Muscle layer of duodenum (tissue), 2 donors: ENCODE measurements around the gene ALKBH2.

Experiments used
- H3K27ac ChIP-seq: one replicate; pipeline ENCODE4 v1.7.0; 2013; ENCODE audit warnings: mild to moderate bottlenecking, low read length
- H3K27me3 ChIP-seq: one replicate; pipeline ENCODE4 v1.7.0; 2013; ENCODE audit warnings: low read depth, mild to moderate bottlenecking, control low read depth, low read length
- H3K36me3 ChIP-seq, 2 donors: one replicate each; pipeline ENCODE4 v1.7.0; 2013; ENCODE audit warnings: low read length in 2 of 2, control low read depth in 1 of 2, mild to moderate bottlenecking in 1 of 2; ENCODE audit not compliant: insufficient read depth in 2 of 2, control insufficient read depth in 1 of 2
- H3K4me1 ChIP-seq, 2 donors: one replicate each; pipeline ENCODE4 v1.7.0; 2013; ENCODE audit warnings: low read length in 2 of 2, mild to moderate bottlenecking in 2 of 2, control low read depth in 1 of 2, moderate library complexity in 1 of 2; ENCODE audit not compliant: insufficient read depth in 2 of 2, control insufficient read depth in 1 of 2
- H3K4me3 ChIP-seq, 2 donors: one replicate each; pipeline ENCODE4 v1.7.0; 2013; ENCODE audit warnings: low read length in 2 of 2, low read depth in 1 of 2, mild to moderate bottlenecking in 1 of 2
- H3K9me3 ChIP-seq, 2 donors: one replicate each; pipeline ENCODE4 v1.7.0; 2013; ENCODE audit warnings: low read length in 2 of 2, control low read depth in 1 of 2, mild to moderate bottlenecking in 1 of 2; ENCODE audit not compliant: control insufficient read depth in 1 of 2
- donor health status: healthy.

ALKBH2 gene

DNA sequence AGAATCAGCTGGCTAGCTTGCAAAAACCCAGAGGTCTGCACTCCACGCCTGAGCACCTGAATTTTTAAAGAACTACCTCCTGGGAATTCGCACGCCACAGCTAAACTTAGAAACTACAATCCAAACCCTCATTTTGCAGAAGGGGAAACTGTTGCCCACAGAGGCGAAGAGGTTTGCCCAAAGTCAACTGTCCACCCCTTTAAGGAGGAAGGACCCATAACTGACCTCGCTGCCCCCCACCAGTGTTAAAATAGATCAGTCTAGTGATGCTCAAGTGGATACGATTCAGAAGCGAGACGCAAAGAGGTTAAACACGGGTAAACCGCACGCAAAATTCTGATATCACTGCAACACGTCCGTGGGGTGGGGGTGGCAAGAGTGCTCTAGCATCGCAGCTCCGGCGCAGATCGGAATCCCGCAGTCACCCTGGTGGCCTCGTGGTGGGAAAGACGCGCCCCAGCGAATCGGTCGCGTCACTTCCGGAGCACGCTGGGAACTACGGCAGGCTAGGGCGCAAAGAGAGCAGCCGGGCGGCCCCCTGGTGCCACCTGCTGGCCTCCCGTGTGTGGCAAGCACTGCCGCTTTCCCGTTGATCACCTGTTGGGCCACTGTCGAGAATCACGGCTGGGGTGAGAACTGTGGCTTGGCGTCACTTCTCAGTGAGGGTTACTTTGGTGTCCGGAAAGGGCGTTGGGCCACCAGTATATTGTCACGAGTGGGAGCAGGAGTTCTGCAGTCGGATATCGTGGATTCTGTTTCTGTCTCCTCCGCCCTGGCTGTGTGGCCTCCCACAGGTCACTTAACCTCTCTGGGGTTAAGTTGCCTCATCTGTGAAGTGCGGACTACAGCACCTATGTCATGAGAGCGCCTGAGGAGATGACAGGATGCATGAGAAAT lies at the start of gene ALKBH2:
Gene ALKBH2 (minus strand): TSS at position 451 of the 897 bp plus-strand sequence. CDS start 686 bp downstream, outside the sequence.
- Histone ChIP-seq H3K27me3 (no peaks in the 10 kb centered on the region), H3K4me3 (peak within 1 kb of the TSS; percentile 74 to 95), H3K27ac (peak within 1 kb of the TSS; percentile 87), H3K4me1 (peaks cover 12 to 23% of the 10 kb centered on the region in 2 donors), H3K36me3 (peaks cover under 1 to 23% of the 10 kb centered on the region in 2 donors), H3K9me3 (no peaks in the 10 kb centered on the region)

DNA sequence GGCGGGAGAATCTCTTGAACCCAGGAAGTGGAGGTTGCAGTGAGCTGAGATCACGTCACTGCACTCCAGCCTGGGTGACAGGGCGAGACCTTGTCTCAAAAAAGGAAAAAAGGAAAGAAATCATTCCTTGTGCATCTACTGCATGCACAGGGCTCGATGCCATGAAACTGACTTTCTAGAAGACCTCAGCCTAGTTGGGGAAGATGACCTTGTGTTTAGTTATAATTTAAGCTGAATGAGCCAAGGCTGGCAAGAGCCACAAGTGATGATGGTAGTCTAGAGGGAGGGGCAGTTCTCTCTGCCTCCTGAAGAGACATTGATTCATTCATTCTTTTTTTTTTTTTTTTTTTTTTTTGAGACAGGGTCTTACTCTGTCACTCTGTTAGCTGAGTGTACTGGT lies 47.3 kb upstream of the ALKBH2 start:
- Histone ChIP-seq H3K27ac (no peak overlapping the region), H3K27me3 (no peaks in the 10 kb centered on the region), H3K36me3 (peaks cover 0 to 6% of the 10 kb centered on the region in 2 donors), H3K9me3 (no peaks in the 10 kb centered on the region), H3K4me1 (peaks cover 6 to 10% of the 10 kb centered on the region in 2 donors), H3K4me3 (no peak overlapping the region)

DNA sequence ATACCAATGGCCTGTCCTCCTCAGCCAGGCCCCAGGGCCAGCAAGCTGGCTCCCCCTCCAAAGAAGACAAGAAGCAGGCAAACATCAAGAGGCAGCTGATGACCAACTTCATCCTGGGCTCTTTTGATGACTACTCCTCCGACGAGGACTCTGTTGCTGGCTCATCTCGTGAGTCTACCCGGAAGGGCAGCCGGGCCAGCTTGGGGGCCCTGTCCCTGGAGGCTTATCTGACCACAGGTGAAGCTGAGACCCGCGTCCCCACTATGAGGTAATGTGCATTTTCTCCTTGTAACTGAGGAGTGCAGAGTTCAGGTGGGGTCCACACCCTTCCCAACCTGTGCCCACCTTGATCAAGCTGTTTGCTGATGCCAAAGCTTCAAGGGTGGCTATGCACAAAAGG lies 46.5 kb upstream of the ALKBH2 start:
- no peak overlapping the region for H3K27ac ChIP-seq
- H3K36me3 ChIP-seq = peaks cover 0 to 6% of the 10 kb centered on the region in 2 donors
- no peak overlapping the region for H3K4me3 ChIP-seq
- H3K27me3 ChIP-seq = no peaks in the 10 kb centered on the region
- H3K9me3 ChIP-seq = no peaks in the 10 kb centered on the region
- H3K4me1 ChIP-seq = peaks cover 6 to 8% of the 10 kb centered on the region in 2 donors

DNA sequence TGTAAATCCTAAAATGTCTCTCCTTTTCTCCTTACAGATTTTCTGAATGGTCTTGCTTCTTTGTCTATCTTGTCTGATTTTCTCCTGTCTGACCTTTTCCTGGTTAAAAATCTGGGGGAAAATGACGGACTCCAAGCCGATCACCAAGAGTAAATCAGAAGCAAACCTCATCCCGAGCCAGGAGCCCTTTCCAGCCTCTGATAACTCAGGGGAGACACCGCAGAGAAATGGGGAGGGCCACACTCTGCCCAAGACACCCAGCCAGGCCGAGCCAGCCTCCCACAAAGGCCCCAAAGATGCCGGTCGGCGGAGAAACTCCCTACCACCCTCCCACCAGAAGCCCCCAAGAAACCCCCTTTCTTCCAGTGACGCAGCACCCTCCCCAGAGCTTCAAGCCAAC lies 46.1 kb upstream of the ALKBH2 start:
- H3K4me3 ChIP-seq = no peak overlapping the region

DNA sequence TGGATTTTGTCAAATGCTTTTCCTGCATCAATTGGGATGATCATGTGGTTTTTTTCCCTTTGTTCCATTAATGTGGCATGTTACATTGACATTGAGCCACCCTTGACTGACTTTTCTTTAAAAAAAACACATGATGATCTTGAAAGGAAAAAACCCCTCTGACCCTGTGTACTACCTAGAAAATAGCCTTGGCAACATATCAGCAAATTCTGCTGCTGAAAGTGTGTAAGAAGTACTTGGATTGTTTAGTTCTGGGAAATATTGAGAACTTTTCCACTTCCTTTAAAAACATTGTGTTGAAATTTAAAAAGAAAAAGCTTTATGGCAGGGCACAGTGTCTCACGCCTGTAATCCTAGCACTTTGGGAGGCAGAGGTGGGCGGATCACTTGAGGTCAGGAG lies 43.8 kb upstream of the ALKBH2 start:
- H3K9me3 ChIP-seq = no peaks in the 10 kb centered on the region
- H3K4me3 ChIP-seq = no peak overlapping the region
- H3K4me1 ChIP-seq = peaks cover 0 to 14% of the 10 kb centered on the region in 2 donors
- H3K27ac ChIP-seq = no peak overlapping the region
- no peaks in the 10 kb centered on the region for H3K27me3 ChIP-seq
- peaks cover 0 to 6% of the 10 kb centered on the region in 2 donors for H3K36me3 ChIP-seq

More for the DNA sequence above, 46.1 kb upstream of the ALKBH2 start:
- Histone ChIP-seq H3K9me3 (no peaks in the 10 kb centered on the region), H3K27ac (no peak overlapping the region), H3K4me1 (peaks cover 5 to 12% of the 10 kb centered on the region in 2 donors), H3K36me3 (peaks cover 0 to 6% of the 10 kb centered on the region in 2 donors), H3K27me3 (no peaks in the 10 kb centered on the region)

DNA sequence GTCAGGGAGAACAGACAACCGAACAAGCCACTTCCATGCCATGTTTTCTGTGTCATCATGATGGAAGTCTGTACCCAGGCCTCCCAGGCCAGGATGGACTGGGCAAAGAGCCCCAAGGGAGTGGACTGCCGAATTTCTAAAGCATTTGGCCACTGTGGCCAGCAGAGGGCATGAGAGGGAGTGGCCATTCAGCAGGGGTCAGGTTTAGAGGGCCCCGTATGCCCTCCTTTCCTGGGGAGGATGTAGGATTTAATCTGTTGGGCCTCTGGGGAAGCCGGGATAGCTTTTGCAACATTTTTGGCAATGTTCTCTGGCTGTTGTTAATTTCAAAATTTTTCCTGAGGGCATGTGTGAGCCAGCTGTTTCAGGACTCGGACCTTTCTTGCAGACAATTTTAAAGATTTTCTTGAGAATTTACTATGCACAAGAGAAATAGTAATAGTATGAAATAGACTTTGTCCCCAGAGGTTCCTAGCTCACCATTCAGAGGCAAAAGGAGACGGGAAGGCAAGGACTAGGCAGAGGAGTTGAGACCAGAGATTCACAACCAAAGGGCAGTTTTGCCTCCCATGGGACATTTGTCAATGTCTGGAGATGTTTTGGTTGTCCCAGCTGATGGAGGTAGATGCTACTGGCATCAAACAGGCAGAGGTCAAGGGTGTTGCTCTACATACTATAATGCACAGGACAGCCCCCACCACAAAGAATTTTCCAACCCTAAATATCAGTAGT lies 41.1 kb upstream of the ALKBH2 start:
- Histone ChIP-seq H3K4me3 (no peak overlapping the region), H3K4me1 (peaks cover 0 to 14% of the 10 kb centered on the region in 2 donors), H3K27me3 (no peaks in the 10 kb centered on the region), H3K36me3 (no peaks in the 10 kb centered on the region), H3K27ac (no peak overlapping the region), H3K9me3 (no peaks in the 10 kb centered on the region)

DNA sequence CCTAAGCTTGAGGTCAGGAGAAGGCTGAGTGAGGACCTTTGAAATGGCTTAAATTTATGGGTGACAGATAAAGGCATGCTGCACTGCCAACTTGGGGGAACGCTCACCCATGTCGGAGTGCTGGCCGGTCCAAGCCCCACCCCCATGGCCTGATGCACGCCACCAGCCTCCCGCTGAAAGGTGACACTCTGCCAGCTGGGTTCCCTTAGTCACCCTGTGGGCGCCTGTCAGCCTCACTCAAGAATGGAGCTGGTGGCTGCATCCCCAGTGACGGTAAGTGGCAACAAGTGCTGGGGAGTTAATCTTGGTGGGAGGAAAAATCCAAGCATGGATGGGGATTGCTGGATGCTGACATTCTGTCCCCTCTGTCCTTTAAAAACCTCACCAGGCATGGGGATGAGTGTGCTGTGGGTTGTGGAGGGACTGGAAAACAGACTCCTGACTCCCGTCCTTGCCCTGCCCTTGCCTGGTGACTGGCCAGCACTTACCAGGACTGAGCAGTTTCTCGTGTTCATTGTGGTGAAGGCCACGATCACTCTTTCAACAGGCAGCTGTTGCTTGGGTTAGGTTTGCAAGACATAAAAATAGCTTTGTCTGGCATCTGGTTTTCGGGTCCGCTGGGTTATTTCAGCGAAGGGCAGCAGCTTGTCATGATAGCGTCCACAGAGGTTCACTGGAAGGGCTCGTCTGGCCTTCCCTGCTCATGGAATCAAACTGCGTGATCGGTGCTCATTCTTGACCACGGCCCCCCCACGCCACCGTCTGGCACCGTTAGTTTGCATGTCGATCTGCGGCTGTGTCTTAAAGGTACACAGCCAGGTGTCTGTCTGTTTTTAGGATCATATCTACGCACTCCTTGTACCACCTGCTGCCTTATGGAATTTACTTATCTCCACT lies 38.1 kb upstream of the ALKBH2 start:
- Histone ChIP-seq H3K36me3 (no peaks in the 10 kb centered on the region), H3K4me3 (peak overlapping the region; percentile 5 to 35), H3K27ac (peak overlapping the region; percentile 3), H3K27me3 (no peaks in the 10 kb centered on the region), H3K4me1 (peaks cover 0 to 14% of the 10 kb centered on the region in 2 donors), H3K9me3 (no peaks in the 10 kb centered on the region)

DNA sequence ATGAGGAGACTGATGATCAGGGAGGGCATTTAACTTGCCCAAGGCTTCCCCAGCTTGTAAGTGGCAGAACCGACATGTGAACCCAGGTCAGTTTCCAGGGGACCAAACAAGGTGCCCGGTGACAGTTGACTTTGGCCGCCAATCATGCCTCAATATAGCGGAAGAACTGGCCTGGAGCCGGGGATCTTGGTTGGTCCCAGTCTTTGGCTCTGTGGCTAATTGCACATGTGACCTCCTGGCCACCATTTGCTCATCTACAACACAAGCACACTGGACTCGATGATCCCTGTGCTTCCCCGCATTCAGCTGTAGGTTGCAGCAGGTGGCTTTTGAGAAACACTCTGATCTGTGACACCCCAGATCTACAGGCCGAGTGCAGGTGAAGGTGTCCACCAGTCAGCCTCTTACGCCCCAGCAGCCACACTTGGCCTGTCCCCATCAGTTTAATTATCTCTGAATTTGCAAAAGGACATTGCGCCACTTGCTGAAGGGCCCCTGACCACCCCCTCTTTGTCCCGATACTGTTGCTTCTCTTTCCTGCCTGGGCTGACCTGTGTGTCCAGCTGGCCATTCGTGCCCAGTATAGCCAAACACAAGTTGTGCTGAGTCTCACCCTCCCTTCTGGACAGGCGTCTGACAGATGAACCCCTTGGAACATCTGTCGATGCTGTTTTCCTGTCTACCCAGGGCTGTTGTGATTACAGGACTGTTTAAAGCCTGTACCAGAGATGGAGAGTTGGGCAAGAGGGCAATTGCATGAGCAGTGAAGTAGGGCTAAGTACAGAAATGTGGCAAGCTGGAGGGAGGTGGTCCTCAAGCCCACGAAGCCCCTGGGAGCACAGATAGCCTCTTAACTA lies 37.3 kb upstream of the ALKBH2 start:
- Histone ChIP-seq H3K4me1 (peaks cover 0 to 14% of the 10 kb centered on the region in 2 donors), H3K27ac (no peak overlapping the region), H3K9me3 (no peaks in the 10 kb centered on the region), H3K27me3 (no peaks in the 10 kb centered on the region), H3K36me3 (no peaks in the 10 kb centered on the region), H3K4me3 (no peak overlapping the region)

DNA sequence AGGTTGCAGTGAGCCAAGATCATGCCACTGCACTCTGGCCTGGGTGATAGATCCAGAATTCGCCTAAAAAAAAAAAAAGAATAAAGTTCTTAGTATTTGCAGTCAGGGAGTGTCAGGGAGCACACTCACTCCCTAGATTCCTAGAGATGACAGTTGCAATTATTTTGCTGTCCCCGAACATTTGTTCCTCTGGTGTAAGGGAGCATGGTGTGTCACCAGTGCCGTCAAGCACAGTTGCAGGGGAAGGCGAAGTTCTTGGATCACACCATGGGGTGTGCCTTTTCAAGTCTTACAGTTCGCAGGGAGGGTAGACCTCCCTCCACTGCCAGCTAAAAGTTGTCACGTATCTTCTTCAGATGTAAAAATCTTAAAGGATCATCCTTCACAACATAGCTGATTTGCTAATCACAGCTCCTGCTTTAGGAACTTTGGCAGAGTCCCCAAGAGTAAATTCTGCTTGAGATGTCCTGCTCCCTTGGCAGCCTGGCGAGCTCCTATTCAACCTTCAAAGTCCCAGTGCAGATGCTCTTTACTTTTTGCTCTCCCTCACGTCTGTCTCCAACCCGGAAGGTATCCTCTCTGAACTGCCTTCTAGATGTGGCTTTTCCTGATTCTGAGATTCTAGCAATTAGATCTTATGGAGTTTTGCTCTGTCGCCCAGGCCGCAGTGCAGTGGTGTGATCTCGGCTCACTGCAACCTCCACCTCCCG lies 34.4 kb upstream of the ALKBH2 start:
- Histone ChIP-seq H3K27me3 (no peaks in the 10 kb centered on the region), H3K27ac (no peak overlapping the region), H3K9me3 (no peaks in the 10 kb centered on the region), H3K4me1 (peaks cover 0 to 12% of the 10 kb centered on the region in 2 donors), H3K4me3 (no peak overlapping the region), H3K36me3 (no peaks in the 10 kb centered on the region)

DNA sequence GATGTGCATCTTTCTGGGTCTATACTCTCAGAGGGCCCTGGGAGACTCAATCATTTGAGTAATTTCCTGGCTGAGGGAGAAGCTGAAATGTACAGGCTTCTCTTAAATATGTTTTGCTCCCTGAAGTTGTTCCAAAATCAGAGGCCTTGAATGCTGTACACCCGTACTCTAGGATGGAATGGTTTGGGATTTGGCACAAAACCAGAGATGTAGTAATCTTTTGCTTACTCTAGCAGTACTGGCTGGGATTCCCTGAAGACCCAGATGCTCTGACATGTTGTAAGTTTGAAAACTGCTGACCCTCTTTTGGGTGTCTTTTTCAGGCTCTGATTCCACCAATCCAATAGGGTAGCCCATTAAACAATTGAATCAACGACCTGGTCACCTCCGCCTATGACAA lies 33.5 kb upstream of the ALKBH2 start:
- Histone ChIP-seq H3K4me1 (peaks cover 0 to 12% of the 10 kb centered on the region in 2 donors), H3K36me3 (no peaks in the 10 kb centered on the region), H3K4me3 (no peak overlapping the region), H3K27me3 (no peaks in the 10 kb centered on the region), H3K9me3 (no peaks in the 10 kb centered on the region), H3K27ac (no peak overlapping the region)
